ENCODE data around the gene RAB7A.
"Not testable (repeated sequence)": the region's sequence is repeated elsewhere in the genome, so short reads cannot be mapped to it uniquely, and the experiment has no call there.

GRCh38 chr3:128773592-128773991, 47.6 kb downstream of the RAB7A start:
- not testable (repeated sequence) for TF ChIP-seq TBL1XR1 (IDR thresholded peaks at IDR 0.05; ENCODE audit: borderline replicate concordance, low read length, partially characterized antibody); MTF2 (CRISPR knock-in tag; IDR thresholded peaks at IDR 0.05; ENCODE audit: borderline replicate concordance); EZH2 (conservative IDR thresholded peaks at IDR 0.05; ENCODE audit: low read depth, low read length); ZBTB33 (CRISPR knock-in tag; IDR thresholded peaks at IDR 0.05); ZNF296 (CRISPR knock-in tag; conservative IDR thresholded peaks at IDR 0.05); TCF7L2 (IDR thresholded peaks at IDR 0.05; ENCODE audit: low read depth, low read length); GABPA (IDR thresholded peaks at IDR 0.05; ENCODE audit: low read depth, low read length); GABPA (CRISPR knock-in tag; IDR thresholded peaks at IDR 0.05; ENCODE audit: low read depth); KDM3A (CRISPR knock-in tag; IDR thresholded peaks at IDR 0.05; ENCODE audit: low read depth); ZNF546 (CRISPR knock-in tag; conservative IDR thresholded peaks at IDR 0.05)
